GM18861 (cell line): ENCODE results near the gene NKX1-1.
"Not testable (repeated sequence)": the region's sequence is repeated elsewhere in the genome, so short reads cannot be mapped to it uniquely, and the experiment has no call there.

Source experiments
- ATAC-seq: cut with Tn5 transposase; IDR thresholded peaks from one replicate; pipeline ENCODE4 v1.9.1; 2021; ENCODE audit not compliant: unreplicated experiment

The NKX1-1 gene

GRCh38 chr4:1405636-1406393, 427 bp downstream of the NKX1-1 start:
- no peak for ATAC-seq

- ATAC-seq = no peak
Measured at GRCh38 chr4:1405254-1405635, 997 bp downstream of the NKX1-1 start.

GRCh38 chr4:1404573-1405253, 1.5 kb downstream of the NKX1-1 start:
- no peak for ATAC-seq

- no peak for ATAC-seq
Measured at GRCh38 chr4:1403591-1404572, 2.4 kb downstream of the NKX1-1 start.

- no peak for ATAC-seq
Measured at GRCh38 chr4:1403177-1403583, 3.1 kb downstream of the NKX1-1 start.

- ATAC-seq = no peak
Measured at GRCh38 chr4:1402516-1403091, 3.6 kb downstream of the NKX1-1 start.

- ATAC-seq = no peak
Measured at GRCh38 chr4:1402021-1402515, 4.2 kb downstream of the NKX1-1 start.

GRCh38 chr4:1401409-1402020, 4.7 kb downstream of the NKX1-1 start:
- ATAC-seq = no peak

GRCh38 chr4:1400831-1401408, 5.3 kb downstream of the NKX1-1 start:
- ATAC-seq = no peak

- no peak for ATAC-seq
Measured at GRCh38 chr4:1400191-1400805, 5.9 kb downstream of the NKX1-1 start.

GRCh38 chr4:1399508-1400190, 6.6 kb downstream of the NKX1-1 start:
- ATAC-seq = no peak

GRCh38 chr4:1398681-1399507, 7.3 kb downstream of the NKX1-1 start:
- ATAC-seq = no peak

GRCh38 chr4:1396806-1397455, 9.3 kb downstream of the NKX1-1 start:
- ATAC-seq = no peak

GRCh38 chr4:1395941-1396805, 10.1 kb downstream of the NKX1-1 start:
- no peak for ATAC-seq

GRCh38 chr4:1395389-1395820, 10.8 kb downstream of the NKX1-1 start:
- not testable (repeated sequence) for ATAC-seq

- ATAC-seq = not testable (repeated sequence)
Measured at GRCh38 chr4:1394554-1395388, 11.5 kb downstream of the NKX1-1 start.
